GM21825 (cell line): ENCODE data around the gene CLHC1.
A peak's percentile ranks its signal among the peaks of the same experiment; 100 is the strongest.
"Not testable (repeated sequence)": the region's sequence is repeated elsewhere in the genome, so short reads cannot be mapped to it uniquely, and the experiment has no call there.

Experiments
- ATAC-seq: cut with Tn5 transposase; IDR thresholded peaks from one replicate; pipeline ENCODE4 v1.9.1; 2021; ENCODE audit warnings: mild to moderate bottlenecking, moderate library complexity; ENCODE audit not compliant: unreplicated experiment

CLHC1 gene

GRCh38 chr2:55137024-55137958 is 94.8 kb downstream of the CLHC1 start:
- no peak for ATAC-seq

- ATAC-seq: no peak
Observed at GRCh38 chr2:55136138-55136541, 96.0 kb downstream of the CLHC1 start.

GRCh38 chr2:55135491-55135890 is 96.6 kb downstream of the CLHC1 start:
- no peak for ATAC-seq

- ATAC-seq: no peak
Observed at GRCh38 chr2:55134316-55134706, 97.8 kb downstream of the CLHC1 start.

GRCh38 chr2:55133467-55134315 is 98.4 kb downstream of the CLHC1 start:
- peak; percentile 73 for ATAC-seq

- ATAC-seq: no peak
Observed at GRCh38 chr2:55130849-55131248, 101.2 kb downstream of the CLHC1 start.

- ATAC-seq: not testable (repeated sequence)
Observed at GRCh38 chr2:55126643-55127042, 105.5 kb downstream of the CLHC1 start.
